ENCODE measurements around the gene POLDIP3.

POLDIP3 gene

GRCh38 chr22:42630901-42631602 lies 16.4 kb upstream of the POLDIP3 start:
- no peak overlapping the region for H3K4me3 ChIP-seq (ENCODE audit: low read length)
- TF ChIP-seq, protein P1, sequence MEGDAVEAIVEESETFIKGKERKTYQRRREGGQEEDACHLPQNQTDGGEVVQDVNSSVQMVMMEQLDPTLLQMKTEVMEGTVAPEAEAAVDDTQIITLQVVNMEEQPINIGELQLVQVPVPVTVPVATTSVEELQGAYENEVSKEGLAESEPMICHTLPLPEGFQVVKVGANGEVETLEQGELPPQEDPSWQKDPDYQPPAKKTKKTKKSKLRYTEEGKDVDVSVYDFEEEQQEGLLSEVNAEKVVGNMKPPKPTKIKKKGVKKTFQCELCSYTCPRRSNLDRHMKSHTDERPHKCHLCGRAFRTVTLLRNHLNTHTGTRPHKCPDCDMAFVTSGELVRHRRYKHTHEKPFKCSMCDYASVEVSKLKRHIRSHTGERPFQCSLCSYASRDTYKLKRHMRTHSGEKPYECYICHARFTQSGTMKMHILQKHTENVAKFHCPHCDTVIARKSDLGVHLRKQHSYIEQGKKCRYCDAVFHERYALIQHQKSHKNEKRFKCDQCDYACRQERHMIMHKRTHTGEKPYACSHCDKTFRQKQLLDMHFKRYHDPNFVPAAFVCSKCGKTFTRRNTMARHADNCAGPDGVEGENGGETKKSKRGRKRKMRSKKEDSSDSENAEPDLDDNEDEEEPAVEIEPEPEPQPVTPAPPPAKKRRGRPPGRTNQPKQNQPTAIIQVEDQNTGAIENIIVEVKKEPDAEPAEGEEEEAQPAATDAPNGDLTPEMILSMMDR (IDR thresholded peaks at IDR 0.05; ENCODE audit: insufficient read depth, low read depth, low read length, missing control alignments), result no peak
- peak; percentile 51 for DNase-seq (ENCODE audit: low read depth)

DNA sequence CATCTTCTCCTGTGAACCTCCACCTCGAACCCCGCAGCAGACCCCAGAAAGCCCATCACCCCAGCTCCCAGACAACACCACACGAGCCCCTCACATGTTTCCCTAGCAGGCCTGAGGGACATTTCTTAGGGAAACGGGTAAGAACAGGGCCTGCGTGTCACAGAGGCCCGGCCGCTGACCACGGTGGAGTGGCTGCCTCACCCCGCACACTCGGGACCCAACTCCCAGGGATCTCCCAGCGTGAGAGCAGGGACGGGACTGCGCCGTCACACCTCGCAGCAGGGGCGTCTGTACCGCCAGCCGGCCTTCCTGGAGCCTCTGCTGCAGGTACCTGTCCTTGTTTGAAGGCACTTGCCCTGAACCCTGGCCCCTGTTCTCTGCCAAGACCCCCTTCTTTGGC lies 15.5 kb upstream of the POLDIP3 start:
- no peak for DNase-seq (ENCODE audit: low read depth)
- TF ChIP-seq, protein P1 (IDR thresholded peaks at IDR 0.05; ENCODE audit: insufficient read depth, low read depth, low read length, missing control alignments), result no peak
- H3K4me3 ChIP-seq (ENCODE audit: low read length), result no peak overlapping the region

GRCh38 chr22:42627981-42628380 lies 13.3 kb upstream of the POLDIP3 start:
- TF ChIP-seq, protein P1 (IDR thresholded peaks at IDR 0.05; ENCODE audit: insufficient read depth, low read depth, low read length, missing control alignments), result no peak
- no peak overlapping the region for H3K4me3 ChIP-seq (ENCODE audit: low read length)
- DNase-seq (ENCODE audit: low read depth), result no peak

GRCh38 chr22:42626951-42627625 lies 12.4 kb upstream of the POLDIP3 start:
- TF ChIP-seq, protein P1 (IDR thresholded peaks at IDR 0.05; ENCODE audit: insufficient read depth, low read depth, low read length, missing control alignments), result no peak
- no peak for DNase-seq (ENCODE audit: low read depth)
- no peak overlapping the region for H3K4me3 ChIP-seq (ENCODE audit: low read length)

- TF ChIP-seq, protein P1 (IDR thresholded peaks at IDR 0.05; ENCODE audit: insufficient read depth, low read depth, low read length, missing control alignments), result no peak
- DNase-seq (ENCODE audit: low read depth), result no peak
- no peak overlapping the region for H3K4me3 ChIP-seq (ENCODE audit: low read length)
Measured at GRCh38 chr22:42626431-42626830, 11.7 kb upstream of the POLDIP3 start.

- DNase-seq (ENCODE audit: low read depth), result no peak
- TF ChIP-seq, protein P1 (IDR thresholded peaks at IDR 0.05; ENCODE audit: insufficient read depth, low read depth, low read length, missing control alignments), result no peak
- H3K4me3 ChIP-seq (ENCODE audit: low read length), result no peak overlapping the region
Measured at GRCh38 chr22:42625416-42625815, 10.7 kb upstream of the POLDIP3 start.
